NK-92 (cell line): ENCODE measurements around the gene SCYGR7.
"Not testable (repeated sequence)": the region's sequence is repeated elsewhere in the genome, so short reads cannot be mapped to it uniquely, and the experiment has no call there.

Source experiments
- DNase-seq: peaks from one replicate; lab custom pipeline; 2025; ENCODE audit not compliant: unreplicated experiment; lab: John Stamatoyannopoulos, UW

The SCYGR7 gene

DNA sequence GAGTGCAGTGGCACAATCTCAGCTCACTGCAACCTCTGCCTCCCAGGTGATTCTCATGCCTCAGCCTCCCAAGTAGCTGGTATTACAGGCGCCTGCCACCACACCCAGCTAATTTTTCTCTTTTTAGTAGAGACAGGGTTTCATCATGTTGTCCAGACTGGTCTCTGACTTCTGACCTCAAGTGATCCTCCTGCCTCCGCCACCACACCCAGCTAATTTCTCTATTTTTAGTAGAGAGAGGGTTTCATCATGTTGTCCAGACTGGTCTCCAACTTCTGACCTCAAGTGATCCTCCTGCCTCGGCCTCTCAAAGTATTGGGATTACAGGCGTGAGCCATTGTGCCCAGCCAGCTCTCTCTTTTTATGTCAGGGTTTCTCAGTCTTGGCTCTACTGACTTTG is 28.1 kb downstream of the SCYGR7 start:
- DNase-seq, result not testable (repeated sequence)

DNA sequence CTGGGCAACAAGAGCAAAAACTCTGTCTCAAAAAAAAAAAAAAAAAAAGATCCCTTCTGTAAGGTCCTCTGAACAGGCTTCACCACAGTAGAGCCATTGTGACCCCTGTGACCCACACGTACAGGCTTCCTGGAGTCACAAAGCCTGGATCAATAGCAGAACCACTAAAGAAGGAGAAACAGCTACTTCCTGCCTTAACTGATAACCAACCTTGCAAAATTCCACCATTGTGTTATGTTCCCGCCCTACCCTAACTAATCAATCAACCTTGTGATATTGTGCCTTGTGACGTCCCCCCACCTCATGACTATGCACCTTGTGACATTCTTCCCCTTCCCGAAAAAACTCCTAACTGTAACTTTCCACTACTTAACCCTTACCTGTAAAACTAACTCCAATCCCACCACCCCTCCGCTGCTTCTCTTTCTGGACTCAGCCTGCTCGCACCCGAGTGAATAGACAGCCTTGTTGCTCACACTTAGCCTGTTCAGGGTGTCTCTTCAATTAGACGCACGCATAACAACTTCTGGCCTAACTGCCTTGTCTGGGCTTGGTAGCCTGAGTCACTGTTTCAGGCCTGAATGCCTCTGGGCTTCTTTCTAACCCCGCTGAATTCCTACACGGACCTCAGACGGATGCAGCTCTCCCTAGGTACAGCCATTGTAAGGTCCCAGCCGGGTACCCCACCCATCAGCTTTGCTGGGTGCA is 31.4 kb downstream of the SCYGR7 start:
- no peak for DNase-seq

DNA sequence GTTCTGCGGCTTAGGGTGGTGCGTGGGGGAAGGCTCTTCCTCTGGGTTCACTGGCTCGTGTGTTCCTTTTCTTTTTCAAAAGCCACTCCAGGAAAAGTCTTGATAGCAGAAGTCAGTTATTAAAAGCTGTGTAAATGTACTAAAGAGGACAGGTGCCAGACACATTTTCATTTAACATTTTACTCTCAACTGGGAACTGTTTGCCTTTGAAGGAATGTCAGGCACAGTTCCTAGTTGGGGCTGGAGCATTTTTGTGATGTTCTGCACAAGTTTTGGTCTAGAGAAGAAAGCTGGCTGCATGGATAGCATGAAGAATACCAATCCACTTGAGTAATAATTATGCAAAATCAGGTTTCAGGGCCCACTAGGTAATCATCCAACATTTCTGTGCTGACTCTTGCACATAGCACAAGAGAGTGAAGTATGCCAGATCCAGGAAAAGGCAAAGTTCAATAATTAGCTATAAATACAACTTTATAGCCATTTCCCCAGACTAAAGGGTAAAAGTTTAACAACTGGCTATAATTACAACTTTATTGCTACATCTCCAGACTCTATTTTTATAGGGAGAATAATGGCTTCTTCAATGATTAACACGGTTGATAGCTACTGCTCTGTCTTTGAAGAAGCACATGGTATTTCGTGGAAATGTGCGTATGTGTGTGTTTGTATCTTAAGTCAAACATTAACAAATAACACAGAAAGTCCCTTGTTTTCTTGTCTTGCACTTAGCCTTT is 33.8 kb downstream of the SCYGR7 start:
- DNase-seq, result no peak

DNA sequence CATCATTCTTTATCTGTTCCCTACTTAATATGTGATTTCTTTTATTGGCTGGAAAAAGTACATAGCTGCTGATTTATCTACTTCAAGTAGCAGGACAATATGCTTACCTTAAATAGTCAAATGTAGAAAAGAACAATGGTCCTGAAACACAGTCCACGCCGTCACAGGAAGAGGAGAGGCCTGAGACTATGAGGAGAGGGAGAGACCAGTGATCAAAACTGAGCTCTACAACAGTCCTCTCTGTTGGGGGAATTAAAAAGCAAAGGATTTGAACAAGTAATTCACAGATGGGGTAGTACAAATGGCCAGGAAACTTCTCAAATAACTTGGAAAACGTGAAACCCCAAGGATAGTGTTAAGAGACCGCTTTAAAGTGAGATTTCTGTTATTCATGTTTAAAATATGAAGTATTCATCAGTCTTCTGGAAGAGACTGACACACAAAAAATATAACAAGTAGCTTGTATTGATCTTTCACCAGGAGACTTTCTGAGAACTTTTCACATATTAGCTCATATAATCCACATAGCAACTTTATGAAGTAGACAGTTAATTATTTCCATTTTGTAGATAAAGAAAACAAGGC is 37.7 kb downstream of the SCYGR7 start:
- DNase-seq, result no peak

GRCh38 chr2:227766373-227766883 is 38.3 kb downstream of the SCYGR7 start:
- no peak for DNase-seq

DNA sequence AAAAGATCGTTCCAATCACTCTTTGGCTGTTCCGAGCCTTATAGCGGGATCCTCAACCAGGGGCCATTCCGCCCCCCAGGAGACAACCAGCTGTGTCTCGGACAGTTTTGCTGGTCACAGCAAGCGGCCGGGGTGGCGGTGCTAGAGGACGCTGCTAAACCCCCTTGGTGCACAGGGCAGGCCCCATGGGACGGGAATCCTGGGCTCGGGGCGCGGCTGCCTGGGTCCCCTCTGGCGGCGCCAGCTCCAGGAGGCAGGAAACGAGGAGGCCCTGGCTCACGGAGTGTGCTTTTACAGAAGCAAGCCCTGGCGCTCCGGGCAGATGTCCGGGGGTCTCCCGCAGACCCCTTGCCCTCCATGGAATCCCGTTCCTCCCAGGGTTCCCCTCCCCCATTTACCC is 39.7 kb downstream of the SCYGR7 start:
- no peak for DNase-seq

DNA sequence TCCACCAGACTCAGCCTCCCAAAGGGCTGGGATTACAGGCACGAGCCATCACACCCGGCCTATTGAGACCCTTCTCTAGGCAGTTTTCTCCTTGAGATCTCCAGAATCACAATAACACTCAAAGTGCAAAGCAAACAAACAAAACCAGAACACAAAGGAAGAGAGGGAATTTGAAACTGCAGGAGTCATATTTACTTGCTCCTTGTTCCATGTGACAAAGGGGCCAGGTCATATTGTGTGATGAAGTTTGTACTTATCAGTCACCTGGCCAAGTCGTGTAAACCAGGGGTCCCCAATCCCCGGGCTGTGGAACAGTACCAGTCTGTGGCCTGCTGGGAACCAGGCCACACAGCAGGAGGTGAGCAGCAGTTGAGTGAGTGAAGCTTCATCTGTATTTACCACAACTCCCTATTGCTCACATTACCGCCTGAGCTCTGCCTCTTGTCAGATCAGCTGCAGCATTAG is 44.1 kb downstream of the SCYGR7 start:
- DNase-seq, result no peak

DNA sequence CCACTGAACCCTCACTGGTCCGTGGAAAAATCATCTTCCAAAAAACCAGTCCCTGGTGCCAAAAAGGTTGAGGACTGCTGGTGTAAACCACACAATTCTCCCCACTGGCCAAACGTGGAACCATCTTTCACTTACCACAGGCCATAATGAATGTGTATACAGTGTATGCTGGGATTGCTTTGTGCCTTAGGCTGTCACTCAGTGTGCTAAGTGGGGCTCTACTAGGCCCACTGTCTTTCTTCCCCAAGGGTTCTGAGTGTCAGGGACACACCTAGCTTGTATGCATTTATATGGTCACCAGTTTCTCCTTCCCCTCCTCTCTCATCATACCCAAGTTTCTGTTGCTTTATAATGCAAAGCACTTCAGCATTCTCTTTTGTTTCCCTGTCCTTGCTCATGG is 44.8 kb downstream of the SCYGR7 start:
- DNase-seq, result no peak

DNA sequence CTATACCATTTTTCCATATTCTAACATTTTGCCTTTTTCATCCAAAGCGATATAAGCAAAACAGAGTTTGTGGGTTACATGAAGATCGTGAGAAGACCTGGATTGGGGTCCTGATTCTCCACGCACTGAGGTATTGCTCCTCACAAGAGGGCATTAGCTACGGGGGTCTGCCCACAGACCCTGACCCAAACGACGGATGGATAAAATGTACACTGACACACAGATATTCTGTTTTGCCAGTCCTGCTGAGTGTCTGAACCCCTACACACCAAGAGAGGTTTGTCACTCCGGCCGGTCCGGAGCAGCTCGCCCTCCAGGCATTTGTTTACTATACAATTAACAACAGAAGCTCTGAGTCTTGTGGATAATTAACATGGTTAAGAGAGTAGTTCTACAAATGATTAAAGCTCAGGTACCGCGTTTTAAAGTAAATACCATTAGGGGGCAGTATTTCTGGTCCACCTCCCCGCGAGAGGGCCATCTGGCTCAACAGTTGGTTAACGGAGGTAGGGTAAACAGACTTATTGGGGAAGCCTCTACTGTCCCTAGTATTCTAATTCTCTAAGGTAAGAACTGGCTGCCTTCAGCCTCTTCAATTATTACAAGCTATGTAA is 46.0 kb downstream of the SCYGR7 start:
- no peak for DNase-seq

GRCh38 chr2:227774895-227775842 is 47.0 kb downstream of the SCYGR7 start:
- DNase-seq, result no peak
